Uterus (tissue), 2 donors: ENCODE measurements around the gene NAPSA.

Source experiments
- POLR2A ChIP-seq, 2 donors: fragments of 450-650 bp; IDR thresholded peaks; one replicate each; pipeline ENCODE4 v1.6.1; 2016; ENCODE audit warnings: antibody characterized with exemption in 2 of 2, mild to moderate bottlenecking in 1 of 2, moderate library complexity in 1 of 2
- TF ChIP-seq, protein P1 (sequence below), 4 experiments: fragments of 200-600 bp in 2 of 4; fragments of 450-650 bp in 2 of 4; sonication (generic) in 2 of 4; IDR thresholded peaks; one replicate each; pipeline ENCODE4 v1.5.1; 2016 to 2019; ENCODE audit warnings: antibody characterized with exemption in 4 of 4, mild to moderate bottlenecking in 2 of 4, moderate library complexity in 1 of 4

DNA sequence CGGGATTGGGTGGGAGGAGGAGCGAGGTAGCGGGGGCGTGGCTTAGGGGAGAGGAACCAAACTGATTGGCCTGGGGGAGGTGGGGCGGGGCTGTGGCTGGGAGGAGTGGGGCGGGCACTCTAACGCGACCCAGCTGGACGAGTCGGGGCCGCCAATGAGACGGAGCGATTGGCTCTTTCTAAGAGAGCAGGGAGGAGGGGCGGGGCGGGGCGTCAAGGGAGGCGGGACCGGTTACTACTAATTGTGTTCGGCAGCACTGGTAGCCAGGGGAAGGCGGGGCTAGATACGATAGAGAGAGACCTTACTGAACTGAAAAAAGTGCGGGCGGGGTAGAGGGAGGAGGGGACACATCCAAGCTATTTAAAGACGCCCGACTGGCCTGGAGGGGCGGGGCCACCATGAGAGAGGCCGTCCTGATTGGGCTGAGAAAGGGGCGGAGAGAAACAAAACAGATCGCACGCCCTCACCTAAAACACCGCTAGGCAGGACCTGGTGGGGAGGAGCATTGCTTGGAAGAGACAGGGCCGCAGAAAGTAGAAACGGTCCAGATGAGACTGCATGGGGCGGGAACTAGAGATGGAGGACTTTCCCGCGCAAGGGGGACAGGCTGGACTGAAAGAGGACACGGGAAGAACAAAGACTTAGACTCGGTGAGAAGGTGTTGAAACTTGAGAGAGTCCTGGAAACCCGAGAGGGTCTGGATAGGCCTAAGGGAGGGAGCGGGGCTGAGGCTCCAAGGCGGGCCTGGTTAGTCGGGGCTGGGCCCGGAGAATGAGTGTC, 36.1 kb downstream of the NAPSA start, which contains the start of gene KCNC3:
- TF ChIP-seq, protein P1, sequence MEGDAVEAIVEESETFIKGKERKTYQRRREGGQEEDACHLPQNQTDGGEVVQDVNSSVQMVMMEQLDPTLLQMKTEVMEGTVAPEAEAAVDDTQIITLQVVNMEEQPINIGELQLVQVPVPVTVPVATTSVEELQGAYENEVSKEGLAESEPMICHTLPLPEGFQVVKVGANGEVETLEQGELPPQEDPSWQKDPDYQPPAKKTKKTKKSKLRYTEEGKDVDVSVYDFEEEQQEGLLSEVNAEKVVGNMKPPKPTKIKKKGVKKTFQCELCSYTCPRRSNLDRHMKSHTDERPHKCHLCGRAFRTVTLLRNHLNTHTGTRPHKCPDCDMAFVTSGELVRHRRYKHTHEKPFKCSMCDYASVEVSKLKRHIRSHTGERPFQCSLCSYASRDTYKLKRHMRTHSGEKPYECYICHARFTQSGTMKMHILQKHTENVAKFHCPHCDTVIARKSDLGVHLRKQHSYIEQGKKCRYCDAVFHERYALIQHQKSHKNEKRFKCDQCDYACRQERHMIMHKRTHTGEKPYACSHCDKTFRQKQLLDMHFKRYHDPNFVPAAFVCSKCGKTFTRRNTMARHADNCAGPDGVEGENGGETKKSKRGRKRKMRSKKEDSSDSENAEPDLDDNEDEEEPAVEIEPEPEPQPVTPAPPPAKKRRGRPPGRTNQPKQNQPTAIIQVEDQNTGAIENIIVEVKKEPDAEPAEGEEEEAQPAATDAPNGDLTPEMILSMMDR (IDR thresholded peaks at IDR 0.05): no peak
- peak; percentile 29 to 67 for TF ChIP-seq POLR2A (IDR thresholded peaks at IDR 0.05)
